ENCODE results near the gene TRAPPC10. TPM values are rescaled to one million over a fixed set of nuclear protein-coding genes. Genes with fewer than 3 reads are reported as not detected.
"Not testable (repeated sequence)": the region's sequence is repeated elsewhere in the genome, so short reads cannot be mapped to it uniquely, and the experiment has no call there.

Gene TRAPPC10
- total RNA-seq, 3 donors from 2014 or later (not counting 1 experiment from before 2014, with no cell fraction given): 187 to 232 (median 213) TPM

DNA sequence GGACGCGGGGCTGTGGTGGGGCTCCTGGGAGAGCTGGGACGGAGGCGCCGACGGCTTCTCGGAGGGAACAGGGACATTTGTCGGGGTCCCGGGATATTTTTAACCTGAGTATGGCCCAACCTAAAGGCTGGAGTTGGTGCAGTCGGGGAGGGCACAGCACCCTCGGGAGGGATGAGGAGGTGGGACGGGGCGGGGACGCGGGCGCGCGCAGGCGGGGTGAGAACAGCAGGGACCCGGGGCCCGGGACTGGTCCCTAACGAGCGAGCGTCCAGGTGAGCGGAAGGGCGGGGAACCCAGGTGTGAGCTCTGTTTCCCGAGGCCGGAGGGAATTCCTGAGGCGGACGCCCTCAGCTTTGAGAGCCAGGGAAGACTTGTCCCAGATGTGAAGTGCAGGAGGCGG, 95.5 kb downstream of the TRAPPC10 start:
- intact Hi-C loops (cut with micrococcal nuclease); DNase-seq; H3K4me3 Mint-ChIP-seq; H3K36me3 Mint-ChIP-seq; H3K36me3 ChIP-seq (ENCODE audit: control insufficient read depth, insufficient read depth, low read length); H3K4me1 Mint-ChIP-seq; H3K4me1 ChIP-seq (ENCODE audit: control insufficient read depth, insufficient read depth, low read length); H3K27me3 Mint-ChIP-seq (ENCODE audit: low read depth in 2 of 2); H3K27me3 ChIP-seq (ENCODE audit: control insufficient read depth, insufficient read depth, low read length); H3K27ac ChIP-seq (ENCODE audit: low read length); H3K27ac Mint-ChIP-seq; H3K9me3 ChIP-seq (ENCODE audit: control insufficient read depth, insufficient read depth, low read length); H3K9me3 Mint-ChIP-seq; H3K4me3 ChIP-seq (ENCODE audit: low read length): not testable (repeated sequence)
- peak; percentile 13 to 49 (median 23) for ATAC-seq
- 0% methylated on average over 2 of the region's 31 CpGs for WGBS (ENCODE audit: insufficient coverage)

DNA sequence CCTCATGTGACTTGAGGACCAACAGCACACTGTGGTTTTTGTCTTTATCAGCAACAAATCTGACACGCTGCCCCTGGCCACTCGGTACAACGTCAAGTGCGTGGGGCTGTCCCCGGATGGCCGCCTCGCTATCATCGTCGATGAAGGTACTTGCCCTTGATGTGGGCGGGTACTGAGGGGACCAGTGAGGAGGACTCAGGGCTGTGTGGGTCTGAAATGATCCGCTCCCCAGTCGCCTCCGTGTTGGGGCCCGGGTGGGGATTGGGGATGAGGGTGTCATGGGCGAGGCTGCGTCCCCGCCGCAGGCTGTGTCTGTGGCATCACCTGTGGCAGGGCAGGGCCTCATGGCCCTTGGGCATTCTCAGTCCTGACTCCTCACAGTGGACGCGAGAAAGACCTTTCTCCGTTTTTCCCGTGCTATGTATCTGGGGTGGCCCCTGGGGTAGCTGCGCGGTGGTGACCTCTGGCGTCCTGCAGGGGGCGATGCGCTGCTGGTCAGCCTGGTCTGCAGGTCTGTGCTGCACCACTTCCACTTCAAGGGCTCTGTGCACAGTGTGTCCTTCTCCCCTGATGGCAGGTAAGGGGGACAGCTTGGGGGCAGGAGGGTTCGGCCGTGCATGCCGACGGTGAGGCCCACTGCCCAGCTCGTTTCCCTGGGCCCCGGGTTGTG, 101.7 kb downstream of the TRAPPC10 start:
- DNase-seq, H3K36me3 Mint-ChIP-seq: not testable (repeated sequence)

DNA sequence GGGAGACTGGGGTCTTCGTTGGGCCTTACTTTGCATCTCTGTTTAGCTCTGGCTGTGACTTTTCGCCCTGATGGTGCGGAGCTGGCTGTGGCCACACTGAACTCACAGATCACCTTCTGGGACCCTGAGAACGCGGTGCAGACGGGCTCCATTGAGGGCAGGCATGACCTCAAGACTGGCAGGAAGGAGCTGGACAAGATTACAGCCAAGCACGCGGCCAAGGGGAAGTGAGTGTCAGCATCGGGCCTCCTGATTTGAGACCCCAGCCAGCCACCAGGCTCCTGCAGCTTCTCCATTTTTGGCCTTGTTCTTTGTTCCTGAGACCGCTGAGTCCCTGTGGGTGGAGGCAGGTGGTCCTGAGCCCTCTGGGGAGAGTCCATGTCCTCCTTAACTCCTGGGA, 110.0 kb downstream of the TRAPPC10 start:
- WGBS (ENCODE audit: insufficient coverage): no CpG with 5 or more reads among the region's 10 CpGs
- H3K4me3 Mint-ChIP-seq; H3K27me3 ChIP-seq (ENCODE audit: control insufficient read depth, insufficient read depth, low read length); ATAC-seq; H3K27ac ChIP-seq (ENCODE audit: low read length); H3K4me1 Mint-ChIP-seq; DNase-seq; H3K4me1 ChIP-seq (ENCODE audit: control insufficient read depth, insufficient read depth, low read length); H3K27ac Mint-ChIP-seq; H3K9me3 Mint-ChIP-seq; H3K27me3 Mint-ChIP-seq (ENCODE audit: low read depth in 2 of 2); H3K36me3 ChIP-seq (ENCODE audit: control insufficient read depth, insufficient read depth, low read length); intact Hi-C loops (cut with micrococcal nuclease); H3K36me3 Mint-ChIP-seq; H3K9me3 ChIP-seq (ENCODE audit: control insufficient read depth, insufficient read depth, low read length); H3K4me3 ChIP-seq (ENCODE audit: low read length): not testable (repeated sequence)

More for the DNA sequence above, 101.7 kb downstream of the TRAPPC10 start:
- H3K9me3 ChIP-seq (ENCODE audit: control insufficient read depth, insufficient read depth, low read length); H3K36me3 ChIP-seq (ENCODE audit: control insufficient read depth, insufficient read depth, low read length); intact Hi-C loops (cut with micrococcal nuclease); H3K27me3 ChIP-seq (ENCODE audit: control insufficient read depth, insufficient read depth, low read length); H3K4me1 ChIP-seq (ENCODE audit: control insufficient read depth, insufficient read depth, low read length); H3K27ac ChIP-seq (ENCODE audit: low read length); H3K27me3 Mint-ChIP-seq (ENCODE audit: low read depth in 2 of 2); H3K27ac Mint-ChIP-seq; H3K9me3 Mint-ChIP-seq; H3K4me3 ChIP-seq (ENCODE audit: low read length); H3K4me1 Mint-ChIP-seq; H3K4me3 Mint-ChIP-seq: not testable (repeated sequence)
- no CpG with 5 or more reads among the region's 33 CpGs for WGBS (ENCODE audit: insufficient coverage)
- peak in 2 of 3 donors; percentile 57 to 75 for ATAC-seq

DNA sequence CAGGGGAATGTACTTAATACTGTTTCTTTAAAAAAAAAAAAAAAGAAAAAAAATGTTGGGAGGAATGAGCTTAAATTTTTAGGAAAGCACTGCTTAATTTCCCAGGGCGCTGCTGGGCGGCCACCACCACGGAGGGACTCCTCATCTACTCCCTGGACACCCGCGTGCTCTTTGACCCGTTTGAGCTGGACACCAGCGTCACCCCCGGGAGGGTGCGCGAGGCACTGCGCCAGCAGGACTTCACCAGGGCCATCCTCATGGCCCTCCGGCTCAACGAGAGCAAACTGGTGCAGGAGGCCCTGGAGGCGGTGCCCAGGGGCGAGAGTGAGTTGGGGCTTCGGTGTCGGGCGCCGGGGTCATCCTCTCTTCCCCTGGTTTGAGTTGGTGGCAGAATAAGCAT, 115.7 kb downstream of the TRAPPC10 start:
- ATAC-seq; H3K27ac ChIP-seq (ENCODE audit: low read length); H3K4me1 ChIP-seq (ENCODE audit: control insufficient read depth, insufficient read depth, low read length); H3K36me3 Mint-ChIP-seq; H3K9me3 Mint-ChIP-seq; H3K9me3 ChIP-seq (ENCODE audit: control insufficient read depth, insufficient read depth, low read length); H3K36me3 ChIP-seq (ENCODE audit: control insufficient read depth, insufficient read depth, low read length); H3K27me3 ChIP-seq (ENCODE audit: control insufficient read depth, insufficient read depth, low read length); H3K4me3 ChIP-seq (ENCODE audit: low read length); H3K4me1 Mint-ChIP-seq; intact Hi-C loops (cut with micrococcal nuclease); DNase-seq; H3K27ac Mint-ChIP-seq; H3K4me3 Mint-ChIP-seq; H3K27me3 Mint-ChIP-seq (ENCODE audit: low read depth in 2 of 2): not testable (repeated sequence)
- WGBS (ENCODE audit: insufficient coverage): no CpG with 5 or more reads among the region's 19 CpGs

DNA sequence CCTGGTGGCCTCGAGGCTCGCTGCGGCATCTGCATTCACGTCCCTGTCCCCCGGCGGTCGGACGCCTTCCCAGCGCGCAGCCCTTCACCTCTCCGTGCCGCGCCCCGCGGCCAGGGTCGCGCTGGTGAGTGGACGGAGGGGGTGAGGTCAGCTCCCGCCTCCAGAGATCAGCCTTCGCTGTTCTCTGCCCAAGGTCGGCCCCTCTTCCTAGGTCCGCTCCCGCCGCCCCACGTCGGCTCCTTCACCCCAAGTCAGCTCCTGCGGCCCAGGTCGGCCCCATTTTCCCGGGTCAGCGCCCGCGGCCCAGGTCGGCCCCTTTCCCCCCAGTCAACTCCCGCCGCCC, 121.6 kb downstream of the TRAPPC10 start:
- H3K9me3 ChIP-seq (ENCODE audit: control insufficient read depth, insufficient read depth, low read length); intact Hi-C loops (cut with micrococcal nuclease); H3K27me3 Mint-ChIP-seq (ENCODE audit: low read depth in 2 of 2); H3K4me1 Mint-ChIP-seq; H3K4me1 ChIP-seq (ENCODE audit: control insufficient read depth, insufficient read depth, low read length); ATAC-seq; H3K27me3 ChIP-seq (ENCODE audit: control insufficient read depth, insufficient read depth, low read length); H3K36me3 Mint-ChIP-seq; H3K27ac ChIP-seq (ENCODE audit: low read length); H3K4me3 Mint-ChIP-seq; DNase-seq; H3K36me3 ChIP-seq (ENCODE audit: control insufficient read depth, insufficient read depth, low read length); H3K9me3 Mint-ChIP-seq; H3K27ac Mint-ChIP-seq: not testable (repeated sequence)
- WGBS (ENCODE audit: insufficient coverage): no CpG with 5 or more reads among the region's 35 CpGs
- H3K4me3 ChIP-seq (ENCODE audit: low read length): peak overlapping the region; percentile 25

DNA sequence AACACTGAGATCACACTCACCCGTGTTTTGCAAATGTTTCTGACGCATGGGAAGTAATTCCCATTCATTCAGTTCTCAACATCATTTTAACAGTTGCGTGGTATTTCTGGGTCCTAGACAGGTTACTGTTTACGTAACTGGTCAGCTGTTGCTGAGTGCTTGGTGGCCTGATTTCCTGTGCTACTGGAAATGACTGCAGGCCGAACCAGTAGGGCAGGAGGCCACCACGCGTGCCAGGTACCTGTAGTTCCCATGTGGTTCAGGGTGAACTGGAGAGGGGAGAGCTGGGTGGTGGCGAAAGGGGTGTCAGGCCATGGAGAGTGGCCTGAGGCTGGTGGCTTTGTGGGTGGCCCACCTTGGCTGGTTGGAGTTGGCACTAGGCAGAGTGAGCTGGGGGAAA, 122.6 kb downstream of the TRAPPC10 start:
- intact Hi-C loops (cut with micrococcal nuclease); H3K9me3 ChIP-seq (ENCODE audit: control insufficient read depth, insufficient read depth, low read length); H3K4me3 Mint-ChIP-seq; H3K9me3 Mint-ChIP-seq; H3K27me3 Mint-ChIP-seq (ENCODE audit: low read depth in 2 of 2); H3K36me3 Mint-ChIP-seq; H3K4me1 ChIP-seq (ENCODE audit: control insufficient read depth, insufficient read depth, low read length); DNase-seq; H3K27ac Mint-ChIP-seq; H3K36me3 ChIP-seq (ENCODE audit: control insufficient read depth, insufficient read depth, low read length); H3K4me3 ChIP-seq (ENCODE audit: low read length); H3K27ac ChIP-seq (ENCODE audit: low read length); ATAC-seq; H3K27me3 ChIP-seq (ENCODE audit: control insufficient read depth, insufficient read depth, low read length); H3K4me1 Mint-ChIP-seq: not testable (repeated sequence)
- WGBS (ENCODE audit: insufficient coverage): no CpG with 5 or more reads among the region's 8 CpGs

DNA sequence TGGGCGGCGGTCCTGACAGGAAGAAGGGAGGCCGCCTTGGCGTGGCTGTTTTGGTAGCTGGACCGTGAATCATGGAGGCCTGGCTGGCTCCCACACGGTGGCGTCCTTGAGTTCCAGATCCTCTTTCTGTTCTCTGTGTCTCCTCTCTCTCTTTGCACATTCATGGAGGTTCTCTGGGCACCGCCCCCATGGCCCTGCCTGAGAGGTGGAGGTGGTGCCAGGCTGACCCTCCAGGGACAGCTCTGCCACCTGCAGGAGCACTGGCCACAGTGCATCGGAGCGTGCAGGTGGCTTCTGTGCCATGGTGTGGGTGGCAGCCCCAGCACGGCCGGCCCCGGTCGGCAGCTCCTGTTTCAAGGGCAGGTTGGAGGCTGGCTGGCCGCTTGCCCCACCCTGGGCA, 125.9 kb downstream of the TRAPPC10 start:
- H3K9me3 ChIP-seq (ENCODE audit: control insufficient read depth, insufficient read depth, low read length); H3K27ac ChIP-seq (ENCODE audit: low read length); H3K9me3 Mint-ChIP-seq; H3K27me3 ChIP-seq (ENCODE audit: control insufficient read depth, insufficient read depth, low read length); H3K4me1 ChIP-seq (ENCODE audit: control insufficient read depth, insufficient read depth, low read length); H3K27ac Mint-ChIP-seq; intact Hi-C loops (cut with micrococcal nuclease); H3K4me3 Mint-ChIP-seq; H3K36me3 Mint-ChIP-seq; DNase-seq; H3K4me1 Mint-ChIP-seq; H3K27me3 Mint-ChIP-seq (ENCODE audit: low read depth in 2 of 2); H3K4me3 ChIP-seq (ENCODE audit: low read length); H3K36me3 ChIP-seq (ENCODE audit: control insufficient read depth, insufficient read depth, low read length): not testable (repeated sequence)
- WGBS (ENCODE audit: insufficient coverage): no CpG with 5 or more reads among the region's 15 CpGs
- peak; percentile 49 to 73 (median 66) for ATAC-seq

DNA sequence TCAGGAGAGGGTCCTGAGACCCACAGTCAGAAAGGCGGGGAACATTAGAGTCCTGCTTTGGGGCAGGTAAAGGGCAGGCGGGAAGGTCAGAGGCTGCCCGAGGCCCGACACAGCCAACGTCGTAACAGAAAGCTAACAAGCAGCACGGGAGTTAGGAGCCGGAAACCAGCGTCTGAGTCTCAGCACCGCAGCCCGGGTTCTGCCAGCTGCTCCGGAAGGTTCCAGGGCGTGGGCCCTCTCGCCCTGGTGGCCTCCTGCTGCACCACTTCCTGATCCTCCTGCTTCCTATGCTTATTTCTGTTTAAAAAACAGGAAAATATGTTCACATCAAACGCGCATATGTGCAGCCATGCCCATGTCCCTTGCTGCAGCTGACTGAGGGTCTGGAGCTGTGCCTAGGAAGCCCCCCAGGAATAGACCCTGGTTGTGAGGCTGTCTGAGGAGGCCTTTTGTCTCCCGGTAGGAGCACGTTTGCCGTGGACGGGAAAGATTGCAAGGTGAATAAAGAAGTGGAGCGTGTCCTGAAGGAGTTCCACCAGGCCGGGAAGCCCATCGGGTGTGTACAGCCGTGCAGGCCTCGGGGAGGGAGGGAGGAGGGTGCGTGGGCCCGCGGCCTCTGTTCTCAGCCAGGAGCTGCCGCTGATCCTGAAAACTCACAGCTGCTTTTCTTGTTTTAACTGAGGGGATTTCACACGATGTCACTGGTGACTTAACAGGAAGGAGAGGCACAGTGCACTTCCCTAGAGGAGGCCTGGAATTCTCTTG, 127.9 kb downstream of the TRAPPC10 start:
- H3K4me1 Mint-ChIP-seq; H3K9me3 ChIP-seq (ENCODE audit: control insufficient read depth, insufficient read depth, low read length); H3K4me3 ChIP-seq (ENCODE audit: low read length); H3K36me3 ChIP-seq (ENCODE audit: control insufficient read depth, insufficient read depth, low read length); H3K4me1 ChIP-seq (ENCODE audit: control insufficient read depth, insufficient read depth, low read length); H3K36me3 Mint-ChIP-seq; H3K27me3 ChIP-seq (ENCODE audit: control insufficient read depth, insufficient read depth, low read length); DNase-seq; intact Hi-C loops (cut with micrococcal nuclease); H3K9me3 Mint-ChIP-seq; H3K27me3 Mint-ChIP-seq (ENCODE audit: low read depth in 2 of 2): not testable (repeated sequence)
- H3K27ac ChIP-seq (ENCODE audit: low read length): peak overlapping the region; percentile 82
- WGBS (ENCODE audit: insufficient coverage): 78% methylated on average over 1 of the region's 30 CpGs
- peak overlapping the region; percentile 25 for H3K4me3 Mint-ChIP-seq
- peak; percentile 18 to 31 (median 27) for ATAC-seq
- H3K27ac Mint-ChIP-seq: peak overlapping the region in 1 of 2 donors; percentile 79
